ENCODE results near the gene CFAP45. TPM values are rescaled to one million over a fixed set of nuclear protein-coding genes. Genes with fewer than 3 reads are reported as not detected.
A peak's percentile ranks its signal among the peaks of the same experiment; 100 is the strongest.

The CFAP45 gene
- total and polyA plus RNA-seq, 2 donors: 0.52 to 1.3 TPM

GRCh38 chr1:159889202-159889601 is 10.8 kb downstream of the CFAP45 start:
- no peaks in the 10 kb centered on the region for H3K36me3 ChIP-seq (ENCODE audit: control insufficient read depth in 2 of 2, insufficient read depth in 2 of 2, low read length in 1 of 2)
- no peak overlapping the region for H3K4me3 ChIP-seq (ENCODE audit: low read length in 2 of 2)
- no peak overlapping the region for H3K27ac ChIP-seq (ENCODE audit: low read depth in 1 of 2, low read length in 1 of 2)
- WGBS: 96% methylated on average over 4 of the region's 4 CpGs
- no peaks in the 10 kb centered on the region for H3K9me3 ChIP-seq (ENCODE audit: control insufficient read depth in 2 of 2, insufficient read depth in 1 of 2, low read length in 1 of 2)
- peaks cover 0 to 11% of the 10 kb centered on the region in 2 donors for H3K4me1 ChIP-seq (ENCODE audit: control insufficient read depth in 2 of 2, insufficient read depth in 2 of 2, low read length in 2 of 2)
- H3K27me3 ChIP-seq (ENCODE audit: control insufficient read depth in 2 of 2, insufficient read depth in 1 of 2, low read length in 1 of 2): no peaks in the 10 kb centered on the region
- DNase-seq (ENCODE audit: low read depth in 6 of 9, low spot score in 9 of 9): no peak

DNA sequence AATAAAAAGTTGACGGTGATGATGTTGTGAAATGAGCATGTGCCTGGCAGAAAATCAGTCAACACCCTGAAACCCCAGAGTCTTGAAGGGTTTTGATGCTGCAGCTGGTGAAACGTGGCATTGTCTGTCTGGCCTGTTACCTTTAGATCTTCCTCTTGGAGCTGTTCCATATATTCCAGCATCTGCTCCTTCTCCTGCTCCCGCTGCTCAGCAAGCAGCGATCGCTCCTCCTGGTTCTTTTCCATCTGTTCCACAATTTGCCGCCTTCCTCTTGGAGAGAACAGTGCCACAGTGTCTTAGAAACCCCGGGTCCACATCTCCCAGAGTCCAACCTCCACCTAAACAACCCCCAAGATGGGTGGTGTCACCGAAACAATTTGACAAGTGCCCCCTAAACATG is 15.7 kb downstream of the CFAP45 start:
- no peak overlapping the region for H3K27ac ChIP-seq (ENCODE audit: low read depth in 1 of 2, low read length in 1 of 2)
- no peaks in the 10 kb centered on the region for H3K9me3 ChIP-seq (ENCODE audit: control insufficient read depth in 2 of 2, insufficient read depth in 1 of 2, low read length in 1 of 2)
- WGBS: 91% methylated on average over 8 of the region's 8 CpGs
- H3K36me3 ChIP-seq (ENCODE audit: control insufficient read depth in 2 of 2, insufficient read depth in 2 of 2, low read length in 1 of 2): no peaks in the 10 kb centered on the region
- DNase-seq (ENCODE audit: low read depth in 6 of 9, low spot score in 9 of 9): no peak
- H3K4me3 ChIP-seq (ENCODE audit: low read length in 2 of 2): no peak overlapping the region
- H3K4me1 ChIP-seq (ENCODE audit: control insufficient read depth in 2 of 2, insufficient read depth in 2 of 2, low read length in 2 of 2): peaks cover 0 to 1% of the 10 kb centered on the region in 2 donors
- H3K27me3 ChIP-seq (ENCODE audit: control insufficient read depth in 2 of 2, insufficient read depth in 1 of 2, low read length in 1 of 2): no peaks in the 10 kb centered on the region

DNA sequence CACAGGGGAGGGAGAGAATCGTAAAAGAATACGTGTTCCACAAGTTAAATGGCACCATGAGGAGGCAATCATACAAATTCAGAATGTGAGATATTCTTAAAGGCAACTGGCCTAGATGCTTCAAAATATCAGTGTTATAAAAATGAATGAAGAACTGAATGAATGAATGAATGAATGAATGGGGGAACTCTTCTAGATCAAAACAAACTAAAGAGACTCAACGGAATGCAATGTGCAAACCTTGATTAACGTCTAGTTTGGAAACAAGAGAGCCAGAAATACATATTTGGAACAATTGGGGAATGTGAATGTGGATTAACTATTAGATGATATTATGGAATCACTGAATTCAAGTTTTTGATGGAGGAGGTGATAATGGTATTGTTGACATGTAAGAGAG is 16.8 kb downstream of the CFAP45 start:
- WGBS: 92% methylated on average over 4 of the region's 4 CpGs
- no peaks in the 10 kb centered on the region for H3K27me3 ChIP-seq (ENCODE audit: control insufficient read depth in 2 of 2, insufficient read depth in 1 of 2, low read length in 1 of 2)
- H3K4me3 ChIP-seq (ENCODE audit: low read length in 2 of 2): no peak overlapping the region
- no peaks in the 10 kb centered on the region for H3K9me3 ChIP-seq (ENCODE audit: control insufficient read depth in 2 of 2, insufficient read depth in 1 of 2, low read length in 1 of 2)
- no peak for DNase-seq (ENCODE audit: low read depth in 6 of 9, low spot score in 9 of 9)
- no peaks in the 10 kb centered on the region for H3K4me1 ChIP-seq (ENCODE audit: control insufficient read depth in 2 of 2, insufficient read depth in 2 of 2, low read length in 2 of 2)
- H3K36me3 ChIP-seq (ENCODE audit: control insufficient read depth in 2 of 2, insufficient read depth in 2 of 2, low read length in 1 of 2): no peaks in the 10 kb centered on the region
- no peak overlapping the region for H3K27ac ChIP-seq (ENCODE audit: low read depth in 1 of 2, low read length in 1 of 2)

DNA sequence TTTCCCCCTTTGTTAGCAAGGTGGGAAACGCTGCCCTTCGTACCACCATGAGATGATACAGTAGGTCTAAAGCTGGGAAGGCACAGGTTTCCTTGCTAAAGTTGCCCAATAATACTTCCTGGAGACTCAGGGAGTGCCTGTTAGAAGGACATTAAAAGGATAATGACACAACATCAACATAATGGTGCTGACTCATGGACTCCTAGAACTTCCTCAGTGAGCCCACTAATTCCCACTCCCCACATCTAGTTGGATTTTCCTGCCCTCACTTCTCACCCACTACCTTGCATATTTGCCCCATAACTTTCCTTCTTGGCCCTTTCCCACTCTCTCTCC is 17.5 kb downstream of the CFAP45 start:
- no peak overlapping the region for H3K4me3 ChIP-seq (ENCODE audit: low read length in 2 of 2)
- no peak overlapping the region for H3K27ac ChIP-seq (ENCODE audit: low read depth in 1 of 2, low read length in 1 of 2)
- no peak for DNase-seq (ENCODE audit: low read depth in 6 of 9, low spot score in 9 of 9)
- WGBS: 93% methylated on average over 2 of the region's 2 CpGs
- H3K4me1 ChIP-seq (ENCODE audit: control insufficient read depth in 2 of 2, insufficient read depth in 2 of 2, low read length in 2 of 2): no peaks in the 10 kb centered on the region
- H3K27me3 ChIP-seq (ENCODE audit: control insufficient read depth in 2 of 2, insufficient read depth in 1 of 2, low read length in 1 of 2): no peaks in the 10 kb centered on the region
- H3K9me3 ChIP-seq (ENCODE audit: control insufficient read depth in 2 of 2, insufficient read depth in 1 of 2, low read length in 1 of 2): no peaks in the 10 kb centered on the region
- no peaks in the 10 kb centered on the region for H3K36me3 ChIP-seq (ENCODE audit: control insufficient read depth in 2 of 2, insufficient read depth in 2 of 2, low read length in 1 of 2)

DNA sequence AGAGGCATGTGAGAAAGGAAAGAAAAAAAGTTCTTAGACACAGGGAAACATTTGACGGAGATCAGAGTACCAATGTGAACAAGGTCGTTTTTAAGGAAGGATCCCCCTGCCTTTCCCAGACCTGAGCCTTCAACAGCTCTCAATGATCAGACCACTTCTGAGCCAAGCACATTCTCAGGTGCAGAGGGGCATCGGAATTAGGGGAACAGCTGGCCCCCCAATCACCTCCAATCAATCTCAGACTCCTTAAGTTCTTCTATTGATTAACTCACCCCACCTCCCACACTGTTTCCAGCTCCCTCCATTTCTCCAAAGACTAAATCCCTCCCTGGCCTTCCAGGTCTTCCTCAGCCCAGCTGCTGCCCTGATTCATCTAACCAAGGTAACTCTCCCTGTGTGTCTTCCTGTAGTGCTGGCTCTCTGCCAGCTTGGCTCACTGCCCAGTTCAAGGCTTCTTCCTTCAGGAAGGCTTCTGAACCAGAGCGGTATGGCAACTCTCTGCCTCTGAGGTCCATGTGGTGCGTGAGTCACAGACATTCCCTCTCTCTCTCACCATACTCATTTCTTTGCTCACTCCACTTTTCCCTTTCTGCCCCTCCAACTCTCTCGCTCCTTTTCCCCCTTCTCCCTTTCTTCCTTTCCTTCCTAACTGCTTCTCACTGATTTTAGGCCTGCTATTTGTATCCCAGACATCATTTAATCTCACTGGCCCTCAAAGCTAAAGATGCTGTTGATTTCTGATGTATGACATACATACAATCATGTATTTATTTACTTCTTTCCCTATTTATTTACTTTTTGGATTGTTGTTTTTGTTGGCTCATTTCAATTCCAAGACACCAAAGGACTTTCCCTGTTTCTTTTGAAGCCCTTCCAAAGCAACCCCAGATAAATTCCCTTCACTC is 18.1 kb downstream of the CFAP45 start:
- Histone ChIP-seq H3K4me3 (ENCODE audit: low read length in 2 of 2) (no peak overlapping the region), H3K27ac (ENCODE audit: low read depth in 1 of 2, low read length in 1 of 2) (no peak overlapping the region), H3K9me3 (ENCODE audit: control insufficient read depth in 2 of 2, insufficient read depth in 1 of 2, low read length in 1 of 2) (no peaks in the 10 kb centered on the region), H3K4me1 (ENCODE audit: control insufficient read depth in 2 of 2, insufficient read depth in 2 of 2, low read length in 2 of 2) (no peaks in the 10 kb centered on the region), H3K27me3 (ENCODE audit: control insufficient read depth in 2 of 2, insufficient read depth in 1 of 2, low read length in 1 of 2) (no peaks in the 10 kb centered on the region), H3K36me3 (ENCODE audit: control insufficient read depth in 2 of 2, insufficient read depth in 2 of 2, low read length in 1 of 2) (no peaks in the 10 kb centered on the region)
- 72% methylated on average over 6 of the region's 6 CpGs for WGBS
- peak in 1 of 9 donors; percentile 30 for DNase-seq (ENCODE audit: low read depth in 6 of 9, low spot score in 9 of 9)

DNA sequence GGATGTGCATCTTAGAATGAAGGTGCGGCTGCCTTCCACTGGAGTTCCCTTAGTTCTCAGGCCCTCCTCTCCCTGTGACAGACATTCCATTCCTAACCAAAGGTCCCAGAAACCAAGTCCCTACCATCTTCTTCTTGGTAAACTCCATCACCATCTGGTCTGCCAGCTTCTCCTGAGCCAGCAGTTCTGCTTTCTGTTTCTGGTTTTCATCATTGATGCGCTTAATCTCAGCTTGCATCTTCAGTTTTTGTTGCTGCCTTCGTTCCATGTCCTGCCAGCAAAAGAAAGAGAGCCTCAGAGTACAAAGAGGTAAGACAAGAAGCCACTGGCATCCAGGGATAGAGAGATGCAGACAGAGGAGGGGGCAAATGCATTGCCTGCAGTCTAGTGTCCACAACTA is 19.5 kb downstream of the CFAP45 start:
- DNase-seq (ENCODE audit: low read depth in 6 of 9, low spot score in 9 of 9): no peak
- no peaks in the 10 kb centered on the region for H3K36me3 ChIP-seq (ENCODE audit: control insufficient read depth in 2 of 2, insufficient read depth in 2 of 2, low read length in 1 of 2)
- 82% methylated on average over 3 of the region's 3 CpGs for WGBS
- H3K4me1 ChIP-seq (ENCODE audit: control insufficient read depth in 2 of 2, insufficient read depth in 2 of 2, low read length in 2 of 2): no peaks in the 10 kb centered on the region
- no peaks in the 10 kb centered on the region for H3K9me3 ChIP-seq (ENCODE audit: control insufficient read depth in 2 of 2, insufficient read depth in 1 of 2, low read length in 1 of 2)
- no peak overlapping the region for H3K4me3 ChIP-seq (ENCODE audit: low read length in 2 of 2)
- no peaks in the 10 kb centered on the region for H3K27me3 ChIP-seq (ENCODE audit: control insufficient read depth in 2 of 2, insufficient read depth in 1 of 2, low read length in 1 of 2)
- H3K27ac ChIP-seq (ENCODE audit: low read depth in 1 of 2, low read length in 1 of 2): no peak overlapping the region

DNA sequence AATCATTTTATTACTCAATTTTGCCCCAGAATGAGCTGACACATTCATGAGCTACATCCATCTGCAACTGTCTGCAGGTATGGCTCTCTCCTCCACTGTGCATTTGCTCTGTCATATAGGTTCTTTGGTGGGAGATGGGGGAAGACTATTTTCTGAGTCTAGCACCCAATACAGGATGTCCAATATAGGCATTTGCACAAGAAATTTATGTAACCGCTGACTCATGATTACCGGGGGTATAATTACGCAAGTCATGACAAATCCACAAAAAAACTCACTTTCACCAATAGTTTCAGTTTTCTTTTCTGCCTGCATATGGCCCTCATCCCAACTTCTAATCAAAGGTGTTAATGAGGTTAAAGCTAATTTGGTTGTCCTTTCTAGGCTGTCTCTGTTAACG is 20.0 kb downstream of the CFAP45 start:
- Histone ChIP-seq H3K36me3 (ENCODE audit: control insufficient read depth in 2 of 2, insufficient read depth in 2 of 2, low read length in 1 of 2) (no peaks in the 10 kb centered on the region), H3K4me1 (ENCODE audit: control insufficient read depth in 2 of 2, insufficient read depth in 2 of 2, low read length in 2 of 2) (no peaks in the 10 kb centered on the region), H3K27ac (ENCODE audit: low read depth in 1 of 2, low read length in 1 of 2) (no peak overlapping the region), H3K9me3 (ENCODE audit: control insufficient read depth in 2 of 2, insufficient read depth in 1 of 2, low read length in 1 of 2) (no peaks in the 10 kb centered on the region), H3K27me3 (ENCODE audit: control insufficient read depth in 2 of 2, insufficient read depth in 1 of 2, low read length in 1 of 2) (no peaks in the 10 kb centered on the region), H3K4me3 (ENCODE audit: low read length in 2 of 2) (no peak overlapping the region)
- 71% methylated on average over 4 of the region's 4 CpGs for WGBS
- no peak for DNase-seq (ENCODE audit: low read depth in 6 of 9, low spot score in 9 of 9)

GRCh38 chr1:159879136-159879535 is 20.8 kb downstream of the CFAP45 start:
- no peak for DNase-seq (ENCODE audit: low read depth in 6 of 9, low spot score in 9 of 9)
- Histone ChIP-seq H3K36me3 (ENCODE audit: control insufficient read depth in 2 of 2, insufficient read depth in 2 of 2, low read length in 1 of 2) (no peaks in the 10 kb centered on the region), H3K9me3 (ENCODE audit: control insufficient read depth in 2 of 2, insufficient read depth in 1 of 2, low read length in 1 of 2) (no peaks in the 10 kb centered on the region), H3K27me3 (ENCODE audit: control insufficient read depth in 2 of 2, insufficient read depth in 1 of 2, low read length in 1 of 2) (no peaks in the 10 kb centered on the region), H3K4me1 (ENCODE audit: control insufficient read depth in 2 of 2, insufficient read depth in 2 of 2, low read length in 2 of 2) (no peaks in the 10 kb centered on the region), H3K4me3 (ENCODE audit: low read length in 2 of 2) (no peak overlapping the region), H3K27ac (ENCODE audit: low read depth in 1 of 2, low read length in 1 of 2) (no peak overlapping the region)
- 96% methylated on average over 3 of the region's 3 CpGs for WGBS

DNA sequence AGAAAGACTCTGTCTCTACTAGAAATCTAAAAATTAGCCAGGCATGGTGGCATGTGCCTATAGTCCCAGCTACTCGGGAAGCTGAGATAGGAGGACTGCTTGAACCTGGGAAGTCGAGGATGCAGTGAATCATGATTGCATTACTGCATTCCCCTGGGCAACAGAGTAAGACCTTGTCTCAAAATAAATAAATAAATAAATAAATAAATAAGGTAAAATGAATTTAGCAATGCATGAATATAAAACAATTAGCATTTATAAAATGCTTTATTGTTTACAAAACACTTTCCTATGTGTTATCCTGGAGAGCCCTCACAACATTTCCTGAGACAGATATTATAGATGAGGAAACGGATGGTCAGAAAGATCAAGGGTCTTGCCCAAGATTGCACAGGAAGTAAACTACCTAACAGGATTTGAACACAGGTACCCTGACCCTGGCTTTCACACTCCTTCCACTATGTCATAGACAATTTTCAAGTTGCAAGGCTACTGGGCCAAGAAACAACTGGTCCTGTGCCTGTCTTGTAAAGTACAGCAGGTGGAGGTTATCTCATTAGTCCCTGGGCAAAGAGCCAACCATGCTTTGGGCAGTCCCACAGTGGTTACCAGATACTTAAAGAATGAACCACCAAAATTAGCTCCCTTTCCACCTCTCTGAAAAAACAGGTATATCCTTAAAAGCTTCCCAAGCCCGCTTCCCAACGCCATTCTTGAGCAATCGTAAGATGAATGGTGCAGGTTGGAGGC is 22.1 kb downstream of the CFAP45 start:
- H3K36me3 ChIP-seq (ENCODE audit: control insufficient read depth in 2 of 2, insufficient read depth in 2 of 2, low read length in 1 of 2): no peaks in the 10 kb centered on the region
- no peaks in the 10 kb centered on the region for H3K27me3 ChIP-seq (ENCODE audit: control insufficient read depth in 2 of 2, insufficient read depth in 1 of 2, low read length in 1 of 2)
- no peaks in the 10 kb centered on the region for H3K4me1 ChIP-seq (ENCODE audit: control insufficient read depth in 2 of 2, insufficient read depth in 2 of 2, low read length in 2 of 2)
- DNase-seq (ENCODE audit: low read depth in 6 of 9, low spot score in 9 of 9): no peak
- H3K27ac ChIP-seq (ENCODE audit: low read depth in 1 of 2, low read length in 1 of 2): no peak overlapping the region
- H3K4me3 ChIP-seq (ENCODE audit: low read length in 2 of 2): no peak overlapping the region
- H3K9me3 ChIP-seq (ENCODE audit: control insufficient read depth in 2 of 2, insufficient read depth in 1 of 2, low read length in 1 of 2): no peaks in the 10 kb centered on the region
- 99% methylated on average over 6 of the region's 6 CpGs for WGBS
